K562 (cell line): ENCODE results near the gene CHPF. TPM values are rescaled to one million over a fixed set of nuclear protein-coding genes. Genes with fewer than 3 reads are reported as not detected.

Source experiments
- CHAMP1 ChIP-seq: fragments of 450-650 bp; IDR thresholded peaks from 2 replicates; pipeline ENCODE4 v1.6.1; 2016; ENCODE audit warnings: mild to moderate bottlenecking
- DPF2 ChIP-seq: fragments of 450-650 bp; IDR thresholded peaks from 2 replicates; pipeline ENCODE4 v1.6.1; 2016
- ETS2 ChIP-seq: IDR thresholded peaks from 2 replicates; pipeline ENCODE4 v1.6.1; 2016; ENCODE audit warnings: borderline replicate concordance, missing genetic modification characterization, mild to moderate bottlenecking, moderate library complexity, missing compliant biosample characterization; ENCODE audit not compliant: poor library complexity, severe bottlenecking
- MTA1 ChIP-seq: fragments of 450-650 bp; IDR thresholded peaks from 2 replicates; pipeline ENCODE4 v1.6.1; 2017; ENCODE audit warnings: borderline replicate concordance
- POLR2AphosphoS5 ChIP-seq: IDR thresholded peaks from 2 replicates; pipeline ENCODE4 v1.6.1; 2011; ENCODE audit warnings: mild to moderate bottlenecking, low read depth, low read length, moderate library complexity; ENCODE audit not compliant: control insufficient read depth, insufficient read depth
- POLR3G ChIP-seq: IDR thresholded peaks from 2 replicates; pipeline ENCODE4 v1.6.1; 2011; ENCODE audit not compliant: insufficient read length, insufficient replicate concordance; ENCODE audit errors: extremely low read depth
- RB1 ChIP-seq: fragments of 450-650 bp; IDR thresholded peaks from 2 replicates; pipeline ENCODE4 v1.6.1; 2017; ENCODE audit warnings: low read depth, mild to moderate bottlenecking
- RHOXF2B ChIP-seq: fragments of 250-450 bp; sonication (Bioruptor Pico); conservative IDR thresholded peaks from 2 replicates; pipeline ENCODE4 v1.5.1; 2021
- TARDBP ChIP-seq: fragments of 450-650 bp; IDR thresholded peaks from 2 replicates; pipeline ENCODE4 v1.6.1; 2016
- U2AF2 ChIP-seq: fragments of 200-400 bp; formaldehyde crosslinking; optimal IDR thresholded peaks from 2 replicates; pipeline ENCODE3; 2017; ENCODE audit warnings: low read depth, mild to moderate bottlenecking, low read length
- USF2 ChIP-seq: sonication (generic); formaldehyde crosslinking; IDR thresholded peaks from 2 replicates; pipeline ENCODE4 v1.5.0; 2020; ENCODE audit warnings: missing genetic modification reagents
- YY1 ChIP-seq, 3 experiments: IDR thresholded peaks; 2 replicates each; pipeline ENCODE4 v1.6.1; 2011; ENCODE audit warnings: low read length in 2 of 3, mild to moderate bottlenecking in 2 of 3, moderate library complexity in 2 of 3, borderline replicate concordance in 1 of 3, control low read depth in 1 of 3, low read depth in 1 of 3; ENCODE audit not compliant: insufficient read depth in 3 of 3, insufficient replicate concordance in 2 of 3, control insufficient read depth in 1 of 3, insufficient read length in 1 of 3; ENCODE audit errors: extremely low read depth in 1 of 3
- ZNF395 ChIP-seq: fragments of 200-800 bp; sonication (Bioruptor generic); IDR thresholded peaks from 2 replicates; pipeline ENCODE4 v1.6.1; 2017; ENCODE audit warnings: missing genetic modification characterization, missing compliant biosample characterization
- ZNF408 ChIP-seq: fragments of 250-450 bp; sonication (Bioruptor Pico); IDR thresholded peaks from 2 replicates; pipeline ENCODE4 v1.4.0; 2020; ENCODE audit warnings: low read depth, mild to moderate bottlenecking, moderate library complexity
- ZNF57 ChIP-seq: fragments of 450-650 bp; formaldehyde crosslinking; IDR thresholded peaks from 2 replicates; pipeline ENCODE4 v1.4.0; 2020; ENCODE audit warnings: mild to moderate bottlenecking, moderate library complexity
- ZNF609 ChIP-seq: sonication (generic); formaldehyde crosslinking; IDR thresholded peaks from 2 replicates; pipeline ENCODE4 v1.8.1; 2023; ENCODE audit warnings: missing genetic modification reagents, mild to moderate bottlenecking, borderline replicate concordance
- polyA plus RNA-seq, 8 experiments: library from polyadenylated mRNA; depleted of rRNA in 4 of 8; stranded (reverse) in 5 of 8; unstranded in 3 of 8; fragments of >200 nt; fragmentation: Nextera tagmentation in 2 of 8; fragmentation: Illumina TruSeq in 1 of 8; extraction: Ambion mirVana in 2 of 8; extraction: Trizol in 1 of 8; gene quantifications; 2 replicates each; pipeline versions ENCODE4 v1.2.1 to v1.2.3, GENCODE V29; 2011 to 2014; ENCODE audit warnings: inconsistent platforms in 1 of 8, missing spikeins in 1 of 8
- total RNA-seq, 7 experiments: library from RNA; depleted of rRNA in 6 of 7; stranded (reverse); fragments of >200 nt in 6 of 7; fragmentation: Illumina TruSeq in 2 of 7; extraction: Trizol in 2 of 7; gene quantifications; 2 replicates each; pipeline versions ENCODE4 v1.2.1 to v1.2.3, GENCODE V29; 2011 to 2021; ENCODE audit warnings: low replicate concordance in 1 of 7

CHPF gene
- total and polyA plus RNA-seq, 9 of the 15 experiments (the other 6 are each of a cell fraction or from before 2014, with no cell fraction given): 0.15 to 57.2 (median 7.9) TPM

- TF ChIP-seq CHAMP1: no peak
- no peak for TF ChIP-seq RHOXF2B
- TF ChIP-seq ZNF395 (CRISPR knock-in tag): peak; percentile 97
- TF ChIP-seq TARDBP: peak; percentile 97
- no peak for TF ChIP-seq ETS2
- no peak for TF ChIP-seq ZNF408
- TF ChIP-seq YY1 (IDR thresholded peaks at IDR 0.05; ENCODE audit: borderline replicate concordance in 1 of 3, control insufficient read depth in 1 of 3, extremely low read depth in 1 of 3, insufficient read depth in 3 of 3, insufficient read length in 1 of 3, insufficient replicate concordance in 2 of 3, low read depth in 1 of 3, low read length in 2 of 3): peak in 1 of 3 experiments; percentile 44
- TF ChIP-seq USF2: no peak
- TF ChIP-seq ZNF609 (CRISPR knock-in tag): peak; percentile 79; the same call in 1 of the 2 replicates
- no peak for TF ChIP-seq U2AF2
- TF ChIP-seq POLR2AphosphoS5: peak; percentile 87
- peak; percentile 89 for TF ChIP-seq MTA1
- peak; percentile 79 for TF ChIP-seq RB1
- TF ChIP-seq ZNF57 (CRISPR knock-in tag): no peak
- no peak for TF ChIP-seq POLR3G
- peak; percentile 92 for TF ChIP-seq DPF2
Observed at GRCh38 chr2:219514196-219514761, 29.3 kb downstream of the CHPF start, which contains the start of gene ASIC4 (continued).
